Erythroblast (primary cell): Measurements from ENCODE around the gene CLEC2B.

Experiments used
- DNase-seq, 2 experiments: peaks; one replicate each; lab custom pipeline; 2025; lab: John Stamatoyannopoulos, UW
- GATA1 ChIP-seq: IDR thresholded peaks from 2 replicates; pipeline ENCODE4 v1.6.1; 2011; ENCODE audit warnings: low read depth, mild to moderate bottlenecking, control low read depth, low read length, moderate library complexity
- POLR2A ChIP-seq: IDR thresholded peaks from 2 replicates; pipeline ENCODE4 v1.6.1; 2011; ENCODE audit warnings: mild to moderate bottlenecking, low read length

CLEC2B gene

DNA sequence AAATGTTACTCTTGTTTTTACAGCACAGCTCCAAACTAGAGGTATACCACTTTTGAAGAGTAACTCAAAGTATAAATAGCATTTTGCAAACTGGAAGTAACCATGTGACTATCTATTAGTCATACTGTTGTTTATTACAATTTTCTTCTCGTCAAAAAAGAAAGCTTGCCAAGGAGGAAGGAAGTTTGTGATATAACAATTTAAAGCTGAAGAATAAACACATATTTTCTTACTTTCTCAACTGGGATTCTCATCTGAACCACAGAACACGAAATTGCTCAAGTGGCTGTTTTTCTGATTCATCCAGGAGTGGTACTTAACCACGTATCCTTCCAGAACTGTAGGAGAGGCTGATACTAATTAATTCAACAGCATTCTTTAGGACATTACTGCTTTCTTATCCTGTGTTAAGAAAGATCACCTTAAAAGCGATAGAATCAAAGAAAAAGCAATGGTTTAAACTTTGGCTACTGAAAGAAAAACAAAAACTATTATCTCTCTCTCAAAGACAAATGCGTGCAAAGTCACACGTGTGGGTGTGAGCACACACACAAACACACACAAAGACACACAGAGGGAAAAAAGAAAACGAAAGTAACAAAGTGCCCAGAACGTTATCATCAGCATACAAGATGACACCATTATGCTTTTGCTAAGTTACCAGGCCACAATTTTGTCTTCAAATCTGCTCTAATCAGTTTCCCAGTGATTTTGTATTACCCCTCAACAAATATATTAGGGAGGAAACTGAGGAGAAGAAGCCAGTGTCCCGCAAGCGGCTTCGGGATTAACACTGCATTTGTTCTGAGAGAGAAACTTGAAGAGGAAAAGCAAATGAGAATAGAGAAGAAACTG lies at the start of gene CLEC2B:
Gene CLEC2B, minus strand, starts transcription at position 48 of the 855 bp plus-strand sequence.
- TF ChIP-seq GATA1 (no peak), POLR2A (peak; percentile 37)
- peak; percentile 58 to 60 for DNase-seq

DNA sequence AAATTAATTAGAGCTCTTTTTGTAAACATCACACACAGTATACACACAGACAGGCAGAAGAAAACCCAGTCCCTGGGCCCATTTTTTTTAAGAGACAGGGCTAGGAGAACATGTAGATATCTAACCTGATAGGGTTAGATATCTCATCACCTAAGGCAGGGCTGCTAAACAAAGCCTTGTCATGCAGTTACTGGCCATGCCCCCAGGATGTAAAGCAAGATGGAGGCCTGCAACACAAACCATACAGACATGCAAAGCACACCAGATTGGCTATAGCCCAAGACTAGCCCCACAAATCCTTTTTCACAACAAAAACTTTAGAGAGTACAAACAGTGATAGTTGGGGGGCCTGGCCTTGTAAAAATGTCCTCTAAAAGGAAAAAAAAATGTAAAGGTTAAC lies 42.6 kb upstream of the CLEC2B start:
- TF ChIP-seq POLR2A (no peak), GATA1 (no peak)
- DNase-seq = no peak

DNA sequence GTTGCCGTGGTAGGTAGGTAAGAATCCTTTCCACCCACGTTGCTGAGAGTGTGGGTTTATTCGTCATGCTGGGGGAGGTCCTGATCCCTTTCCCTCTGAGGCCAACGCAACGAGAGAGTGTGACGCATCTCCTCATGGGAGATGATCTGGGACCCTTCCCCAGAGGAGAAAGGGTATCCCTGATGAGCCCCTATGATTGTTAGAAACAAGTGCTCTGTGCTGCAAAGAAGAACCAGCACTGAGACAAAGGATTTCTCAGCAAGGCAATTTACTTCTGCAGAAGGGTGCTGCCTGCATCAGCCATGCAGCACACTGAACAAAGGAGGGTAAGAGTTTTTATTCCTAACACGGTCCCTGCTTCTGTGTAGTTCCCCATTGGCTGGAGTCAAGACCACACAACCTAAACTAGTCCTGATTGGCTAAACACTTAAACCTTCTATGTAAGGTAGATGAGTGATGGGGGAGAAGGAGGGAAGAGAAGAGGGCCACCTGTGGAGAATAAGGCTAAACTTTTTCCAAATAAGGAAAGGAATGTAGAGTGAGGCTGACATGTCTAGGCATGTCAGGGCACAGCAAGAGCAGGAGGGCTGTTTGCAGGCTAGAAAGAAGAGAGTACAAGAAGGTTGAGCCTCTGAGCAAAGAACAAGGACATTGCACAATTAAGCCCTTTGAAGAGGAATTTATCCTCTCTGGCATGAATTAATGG lies 41.7 kb upstream of the CLEC2B start:
- TF ChIP-seq POLR2A (no peak), GATA1 (no peak)
- no peak for DNase-seq

DNA sequence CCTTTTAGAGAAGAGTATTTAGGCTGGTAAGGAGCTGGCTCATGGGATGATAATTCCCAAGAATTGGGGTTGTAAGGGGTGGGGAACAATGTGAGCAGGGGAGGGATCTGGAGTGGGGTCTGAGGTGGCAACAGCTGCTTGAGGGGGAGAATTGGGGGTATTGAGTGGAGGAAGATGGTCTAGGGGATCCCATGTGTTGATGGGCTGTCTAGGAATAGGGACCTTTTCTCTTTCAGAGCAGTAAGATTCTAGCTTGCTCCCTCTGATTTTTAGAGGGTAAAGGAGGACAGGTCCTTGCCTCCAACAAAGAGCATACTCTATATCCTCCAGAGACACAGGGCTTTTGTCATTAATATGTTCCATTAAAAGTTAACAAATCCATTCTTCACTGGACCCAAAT lies 40.6 kb upstream of the CLEC2B start:
- no peak for DNase-seq

DNA sequence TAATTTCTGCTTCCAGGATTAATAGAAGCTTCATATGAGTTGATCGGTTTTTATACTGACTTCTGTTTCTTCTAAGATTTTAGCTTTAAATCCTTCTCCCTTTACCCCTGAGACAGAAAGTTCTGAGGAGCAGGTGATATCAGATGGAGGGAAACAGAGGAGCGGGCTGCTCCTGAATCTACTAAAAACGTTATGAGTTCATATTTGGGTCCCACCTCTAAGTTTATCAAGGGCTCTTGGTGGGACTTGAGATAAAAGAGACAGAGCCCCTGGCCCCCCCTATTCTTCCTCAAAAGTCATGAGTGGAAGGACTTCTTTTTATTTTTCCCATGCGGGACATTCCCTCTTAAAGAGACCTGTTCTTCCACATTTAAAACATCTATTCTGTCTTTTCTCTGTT lies 39.2 kb upstream of the CLEC2B start:
- no peak for DNase-seq
- no peak for TF ChIP-seq GATA1
- no peak for TF ChIP-seq POLR2A

More for the DNA sequence above, 40.6 kb upstream of the CLEC2B start:
- TF ChIP-seq POLR2A = no peak
- no peak for TF ChIP-seq GATA1

DNA sequence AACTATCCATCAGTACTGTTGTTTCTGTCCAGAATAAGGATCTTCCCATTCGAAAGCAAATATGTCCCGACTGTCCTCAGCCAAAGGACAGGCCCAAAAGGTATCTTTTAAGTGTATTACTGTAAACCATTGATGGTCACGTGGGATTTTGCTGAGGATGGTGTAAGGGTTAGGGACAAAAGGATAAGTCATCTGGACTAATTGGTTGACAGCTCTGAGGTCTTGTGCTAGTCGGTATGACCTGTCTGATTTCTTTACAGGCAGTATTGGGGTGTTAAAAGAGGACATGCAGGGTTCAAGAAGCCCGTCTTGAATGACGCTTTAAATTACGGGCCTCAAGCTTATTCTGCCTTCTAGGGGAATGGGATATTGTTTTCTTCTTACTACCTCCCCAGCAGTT lies 38.6 kb upstream of the CLEC2B start:
- DNase-seq = no peak
- no peak for TF ChIP-seq GATA1

DNA sequence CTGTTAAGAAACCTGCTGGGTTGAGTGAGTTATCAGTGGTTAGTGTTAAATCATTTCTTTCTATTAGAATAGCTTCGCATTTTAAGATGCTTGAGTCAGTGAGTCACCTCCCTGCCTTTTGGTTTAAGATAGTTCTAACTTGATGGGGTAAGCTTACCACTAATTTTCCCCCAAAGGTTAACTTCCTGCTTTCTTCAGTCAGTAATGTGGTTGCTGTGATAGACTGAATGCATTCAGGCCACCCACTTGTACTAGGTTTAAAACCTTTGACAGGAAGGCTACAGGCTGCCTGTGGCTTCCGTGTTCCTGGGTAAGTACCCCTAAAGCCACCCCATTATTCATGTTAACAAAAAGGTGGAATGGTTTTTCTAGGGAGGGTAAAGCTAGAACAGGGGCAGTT lies 37.7 kb upstream of the CLEC2B start:
- DNase-seq = no peak
- TF ChIP-seq POLR2A (no peak), GATA1 (no peak)

DNA sequence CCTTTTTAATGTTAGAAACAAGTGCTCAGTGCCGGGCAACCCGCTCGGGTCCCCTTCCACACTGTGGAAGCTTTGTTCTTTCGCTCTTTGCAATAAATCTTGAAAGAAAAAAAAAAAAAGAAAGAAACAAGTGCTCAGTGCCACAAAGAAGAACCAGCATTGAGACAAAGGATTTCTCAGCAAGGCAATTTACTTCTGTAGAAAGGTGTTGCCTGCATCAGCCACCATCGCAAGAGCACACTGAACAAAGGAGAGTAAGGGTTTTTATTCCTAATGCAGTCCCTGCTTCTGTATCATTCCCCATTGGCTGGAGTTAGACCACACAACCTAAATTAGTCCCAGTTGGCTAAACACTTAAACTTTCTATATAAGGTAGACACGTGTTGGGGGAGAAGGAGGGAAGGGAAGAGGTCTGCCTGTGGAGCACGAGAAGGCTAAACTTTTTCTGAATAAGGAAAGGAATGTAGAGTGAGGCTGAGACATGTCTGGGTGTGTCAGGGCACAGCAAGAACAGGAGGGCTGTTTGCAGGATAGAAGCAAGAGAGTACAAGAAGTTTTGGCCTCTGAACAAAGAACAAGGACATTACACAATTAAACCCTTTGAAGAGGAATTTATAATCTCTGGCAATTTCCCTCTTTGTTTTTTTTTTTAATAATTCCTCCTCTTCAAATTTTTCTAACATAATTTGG lies 33.5 kb upstream of the CLEC2B start:
- TF ChIP-seq POLR2A = no peak
- no peak for TF ChIP-seq GATA1
- no peak for DNase-seq

DNA sequence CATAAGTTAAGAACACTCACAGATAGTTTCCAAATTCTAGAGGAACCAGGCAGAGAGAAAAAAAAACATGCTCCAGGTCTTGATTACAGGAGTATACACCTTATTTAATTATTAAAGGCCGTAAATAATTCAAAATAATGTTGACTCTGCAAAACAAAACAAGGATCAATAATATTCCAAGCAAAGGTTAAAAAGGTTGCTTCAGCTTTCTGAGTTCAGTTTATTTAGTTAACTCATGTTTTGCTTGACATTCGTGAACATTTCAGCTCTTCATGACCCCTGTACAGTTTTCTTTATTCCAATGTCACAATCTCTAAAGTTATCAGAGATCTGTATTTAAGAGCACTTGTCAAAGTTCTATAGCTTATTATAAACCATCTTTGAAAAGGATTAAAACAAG lies 31.8 kb upstream of the CLEC2B start:
- no peak for DNase-seq
- no peak for TF ChIP-seq POLR2A
- no peak for TF ChIP-seq GATA1

DNA sequence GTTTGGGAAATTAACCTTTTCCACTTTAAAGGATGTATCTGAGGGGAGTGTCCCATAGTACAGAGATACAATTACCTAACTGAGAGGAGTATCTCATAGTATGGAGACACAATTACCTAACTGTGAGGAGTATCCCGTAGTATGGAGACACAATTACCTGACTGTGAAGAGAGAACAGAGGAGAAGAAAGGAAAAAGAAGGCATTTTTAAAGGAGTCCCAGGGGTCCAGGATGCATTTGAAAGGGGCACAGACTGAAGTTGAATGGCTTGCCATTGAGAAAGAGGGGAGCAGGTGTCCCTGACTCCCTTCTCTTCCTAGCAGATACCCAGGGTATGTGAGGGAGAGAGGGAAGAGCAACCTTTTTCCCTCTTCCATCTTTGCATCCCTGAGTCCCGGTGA lies 30.1 kb upstream of the CLEC2B start:
- no peak for DNase-seq
- no peak for TF ChIP-seq GATA1
- TF ChIP-seq POLR2A = no peak

DNA sequence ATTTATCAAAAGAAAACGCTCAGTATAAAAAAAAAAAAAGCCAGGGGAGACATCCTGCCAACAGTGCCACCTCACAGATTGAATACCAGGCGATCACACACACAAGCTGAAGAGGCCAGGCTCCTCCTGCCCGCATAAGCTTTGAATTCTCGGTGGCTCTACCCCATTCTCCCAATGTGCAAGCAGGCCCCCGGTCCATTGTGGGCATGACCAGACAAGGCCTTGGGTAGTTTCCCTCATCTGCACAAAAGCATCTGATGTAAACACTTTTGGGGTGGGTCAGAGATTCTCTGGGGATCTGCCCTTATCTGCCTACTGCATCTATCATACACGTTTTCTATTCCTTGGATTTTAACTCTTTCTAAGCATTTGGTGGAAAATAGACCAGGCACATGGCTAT lies 28.4 kb upstream of the CLEC2B start:
- TF ChIP-seq POLR2A (no peak), GATA1 (no peak)
- DNase-seq = no peak

DNA sequence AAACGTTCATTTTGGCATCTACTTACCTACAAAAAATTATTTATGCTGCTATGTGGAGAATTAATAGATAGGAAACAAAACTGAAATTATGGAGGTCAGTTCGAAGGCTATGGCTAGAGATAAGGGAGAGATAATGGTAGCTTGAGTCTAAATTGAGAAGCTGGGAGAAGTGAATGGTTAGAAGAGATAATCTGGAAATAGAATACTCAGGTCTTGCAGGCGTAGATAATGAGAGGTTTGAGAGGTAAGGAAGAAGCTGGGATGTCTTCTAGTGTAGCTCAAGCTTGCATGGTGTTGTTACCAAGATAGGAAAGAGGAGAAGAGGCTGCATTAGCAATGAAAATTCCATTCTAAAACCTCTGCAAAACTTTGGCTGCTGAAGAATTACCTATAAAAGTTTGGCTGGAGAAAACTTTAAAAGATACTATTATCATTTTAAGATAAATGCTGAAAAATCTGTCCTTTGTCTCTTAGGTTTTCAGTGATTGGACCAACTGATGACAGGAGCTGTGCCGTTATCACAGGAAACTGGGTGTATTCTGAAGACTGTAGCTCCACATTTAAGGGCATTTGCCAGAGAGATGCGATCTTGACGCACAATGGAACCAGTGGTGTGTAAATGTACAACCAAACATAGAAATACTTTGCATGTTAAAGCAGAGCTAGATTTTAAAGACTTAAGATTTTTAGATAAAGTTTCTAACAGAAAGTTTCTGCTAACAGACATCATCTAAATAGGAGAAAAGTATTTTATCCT lies 26.2 kb upstream of the CLEC2B start:
- peak; percentile 7 to 58 for DNase-seq
- TF ChIP-seq GATA1 = no peak
- TF ChIP-seq POLR2A = no peak

DNA sequence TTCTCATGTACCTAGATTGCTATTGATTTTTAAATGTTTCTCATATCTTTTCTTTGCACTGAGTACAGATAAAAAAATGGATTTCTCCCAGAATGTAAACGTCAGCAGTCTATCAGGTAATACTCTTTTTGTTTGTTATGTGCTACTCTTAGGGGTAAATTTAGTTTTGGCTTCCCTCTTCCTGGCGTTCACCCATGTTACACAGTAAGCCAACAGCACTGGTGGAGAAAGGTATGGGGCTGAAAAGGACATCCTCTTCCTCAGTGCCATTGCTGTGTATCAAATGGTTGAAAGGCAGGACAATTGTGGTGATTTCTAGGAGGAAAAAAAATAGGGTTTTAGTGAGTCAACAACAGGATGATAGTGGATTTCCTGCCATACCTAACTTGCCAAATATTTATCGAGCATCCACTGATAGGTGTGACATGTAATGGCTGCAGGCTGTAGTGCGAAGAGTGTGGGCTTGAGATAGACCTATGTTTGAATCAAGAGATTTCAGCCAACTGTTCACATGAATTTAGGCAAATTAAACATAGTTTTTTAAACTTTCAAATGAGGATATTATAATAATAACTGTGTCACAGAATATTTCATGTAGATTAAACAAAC lies 19.6 kb upstream of the CLEC2B start:
- DNase-seq = no peak
- TF ChIP-seq GATA1 = no peak
- no peak for TF ChIP-seq POLR2A
